ENCODE data around the gene SVIL. TPM values are rescaled to one million over a fixed set of nuclear protein-coding genes. Genes with fewer than 3 reads are reported as not detected.
"Not testable (repeated sequence)": the region's sequence is repeated elsewhere in the genome, so short reads cannot be mapped to it uniquely, and the experiment has no call there.

SVIL gene
- total RNA-seq, 1 donor from 2014 or later: 118 TPM

GRCh38 chr10:29493697-29494096 lies 141.1 kb downstream of the SVIL start:
- Histone ChIP-seq H3K27me3 (ENCODE audit: low read depth) (no peaks in the 10 kb centered on the region), H3K27ac (no peak overlapping the region), H3K4me3 (no peak overlapping the region), H3K4me1 (no peaks in the 10 kb centered on the region), H3K9me3 (no peaks in the 10 kb centered on the region), H3K36me3 (peaks cover 88% of the 10 kb centered on the region)
- TF ChIP-seq, protein P1, sequence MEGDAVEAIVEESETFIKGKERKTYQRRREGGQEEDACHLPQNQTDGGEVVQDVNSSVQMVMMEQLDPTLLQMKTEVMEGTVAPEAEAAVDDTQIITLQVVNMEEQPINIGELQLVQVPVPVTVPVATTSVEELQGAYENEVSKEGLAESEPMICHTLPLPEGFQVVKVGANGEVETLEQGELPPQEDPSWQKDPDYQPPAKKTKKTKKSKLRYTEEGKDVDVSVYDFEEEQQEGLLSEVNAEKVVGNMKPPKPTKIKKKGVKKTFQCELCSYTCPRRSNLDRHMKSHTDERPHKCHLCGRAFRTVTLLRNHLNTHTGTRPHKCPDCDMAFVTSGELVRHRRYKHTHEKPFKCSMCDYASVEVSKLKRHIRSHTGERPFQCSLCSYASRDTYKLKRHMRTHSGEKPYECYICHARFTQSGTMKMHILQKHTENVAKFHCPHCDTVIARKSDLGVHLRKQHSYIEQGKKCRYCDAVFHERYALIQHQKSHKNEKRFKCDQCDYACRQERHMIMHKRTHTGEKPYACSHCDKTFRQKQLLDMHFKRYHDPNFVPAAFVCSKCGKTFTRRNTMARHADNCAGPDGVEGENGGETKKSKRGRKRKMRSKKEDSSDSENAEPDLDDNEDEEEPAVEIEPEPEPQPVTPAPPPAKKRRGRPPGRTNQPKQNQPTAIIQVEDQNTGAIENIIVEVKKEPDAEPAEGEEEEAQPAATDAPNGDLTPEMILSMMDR (IDR thresholded peaks at IDR 0.05): no peak
- intact Hi-C loops (cut with DNase I): no loop called here
- DNase-seq (no peak), ATAC-seq (no peak)

- DNase-seq (no peak), ATAC-seq (no peak)
- Histone ChIP-seq H3K9me3 (no peaks in the 10 kb centered on the region), H3K4me1 (no peaks in the 10 kb centered on the region), H3K27me3 (ENCODE audit: low read depth) (no peaks in the 10 kb centered on the region), H3K27ac (no peak overlapping the region), H3K4me3 (no peak overlapping the region), H3K36me3 (peaks cover 89% of the 10 kb centered on the region)
- TF ChIP-seq, protein P1 (IDR thresholded peaks at IDR 0.05): no peak
- intact Hi-C loops (cut with DNase I): no loop called here
These were observed 142.0 kb downstream of the SVIL start for GRCh38 chr10:29492774-29493173.

DNA sequence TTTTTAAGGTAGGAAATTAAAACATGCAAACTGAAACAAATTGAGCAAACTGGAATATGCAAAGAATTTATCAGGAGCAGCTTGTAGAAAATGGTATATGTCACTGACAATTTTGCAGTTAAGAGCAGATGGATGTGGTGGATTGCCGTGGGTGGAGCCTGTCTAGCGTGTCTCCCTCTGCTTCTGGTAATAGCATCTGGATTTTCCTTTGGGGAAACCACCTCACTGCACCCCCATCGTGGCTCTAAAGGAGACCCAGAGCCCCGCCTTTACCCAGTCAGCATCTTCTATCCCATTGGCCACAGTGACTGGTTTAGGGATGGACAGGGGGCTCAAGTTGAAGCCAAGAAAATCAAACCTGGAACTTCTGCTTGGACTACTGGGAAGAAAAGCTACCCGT lies 142.9 kb downstream of the SVIL start:
- TF ChIP-seq, protein P1 (IDR thresholded peaks at IDR 0.05): no peak
- ATAC-seq (no peak), DNase-seq (no peak)
- no peaks in the 10 kb centered on the region for H3K27me3 ChIP-seq (ENCODE audit: low read depth)
- H3K36me3 ChIP-seq: peaks cover 96% of the 10 kb centered on the region
- intact Hi-C loops (cut with DNase I): no loop called here
- H3K9me3 ChIP-seq: no peaks in the 10 kb centered on the region
- no peak overlapping the region for H3K4me3 ChIP-seq
- H3K4me1 ChIP-seq: no peaks in the 10 kb centered on the region
- no peak overlapping the region for H3K27ac ChIP-seq

GRCh38 chr10:29490781-29491280 lies 143.9 kb downstream of the SVIL start:
- H3K36me3 ChIP-seq: peaks cover 97% of the 10 kb centered on the region
- intact Hi-C loops (cut with DNase I); H3K27me3 ChIP-seq (ENCODE audit: low read depth); DNase-seq; H3K27ac ChIP-seq; H3K9me3 ChIP-seq; ATAC-seq; H3K4me1 ChIP-seq; H3K4me3 ChIP-seq: not testable (repeated sequence)

DNA sequence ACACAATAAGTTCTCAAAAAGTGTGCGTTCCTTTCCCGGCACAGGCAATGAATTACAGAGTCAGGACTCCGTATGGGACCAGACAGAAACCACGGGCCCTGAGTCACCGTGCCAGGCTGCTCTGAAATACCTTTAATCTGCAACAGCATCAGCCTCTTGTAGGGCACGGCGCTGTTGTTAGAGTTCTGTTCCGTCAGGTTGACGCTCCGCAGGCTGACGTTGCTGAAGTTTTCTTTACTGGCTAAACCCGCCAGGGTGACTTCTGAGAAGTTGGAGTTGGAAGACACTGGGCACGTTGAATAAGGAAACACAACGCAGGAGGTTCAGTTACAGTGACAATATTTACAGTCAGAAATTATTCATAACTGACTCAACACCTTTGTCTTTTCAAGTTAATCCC lies 146.3 kb downstream of the SVIL start:
- peaks cover 95% of the 10 kb centered on the region for H3K36me3 ChIP-seq

GRCh38 chr10:29487884-29488266 lies 146.9 kb downstream of the SVIL start:
- intact Hi-C loops (cut with DNase I); H3K9me3 ChIP-seq; H3K27ac ChIP-seq; DNase-seq; H3K27me3 ChIP-seq (ENCODE audit: low read depth); H3K4me3 ChIP-seq; ATAC-seq; H3K4me1 ChIP-seq: not testable (repeated sequence)
- H3K36me3 ChIP-seq: peaks cover 94% of the 10 kb centered on the region

More for the DNA sequence above, 146.3 kb downstream of the SVIL start:
- H3K27me3 ChIP-seq (ENCODE audit: low read depth); ATAC-seq; H3K27ac ChIP-seq; intact Hi-C loops (cut with DNase I); H3K4me1 ChIP-seq; H3K4me3 ChIP-seq; H3K9me3 ChIP-seq; DNase-seq: not testable (repeated sequence)

- H3K9me3 ChIP-seq; H3K27ac ChIP-seq; intact Hi-C loops (cut with DNase I): not testable (repeated sequence)
These were observed 147.5 kb downstream of the SVIL start for GRCh38 chr10:29487032-29487883.

More at GRCh38 chr10:29487032-29487883, 147.5 kb downstream of the SVIL start:
- not testable (repeated sequence) for H3K4me3 ChIP-seq; H3K4me1 ChIP-seq; ATAC-seq; DNase-seq; H3K27me3 ChIP-seq (ENCODE audit: low read depth)
- peaks cover 88% of the 10 kb centered on the region for H3K36me3 ChIP-seq

Data from lower lobe of right lung (tissue), 2 donors.